ENCODE results near the gene APBB2. TPM values are rescaled to one million over a fixed set of nuclear protein-coding genes. Genes with fewer than 3 reads are reported as not detected.

The APBB2 gene
- total RNA-seq, 1 experiment from 2014 or later: 56.8 TPM

- DNase-seq (ENCODE audit: low spot score): no peak
These were observed 110.7 kb downstream of the APBB2 start for GRCh38 chr4:41103657-41104056.

GRCh38 chr4:41102414-41103092 is 111.8 kb downstream of the APBB2 start:
- no peak for DNase-seq (ENCODE audit: low spot score)

GRCh38 chr4:41098093-41099048 is 116.0 kb downstream of the APBB2 start:
- no peak for DNase-seq (ENCODE audit: low spot score)

- DNase-seq (ENCODE audit: low spot score): no peak
These were observed 118.4 kb downstream of the APBB2 start for GRCh38 chr4:41095973-41096372.

- no peak for DNase-seq (ENCODE audit: low spot score)
These were observed 119.0 kb downstream of the APBB2 start for GRCh38 chr4:41095192-41095872.

GRCh38 chr4:41092128-41092527 is 122.2 kb downstream of the APBB2 start:
- DNase-seq (ENCODE audit: low spot score): no peak

- DNase-seq (ENCODE audit: low spot score): no peak
These were observed 132.5 kb downstream of the APBB2 start for GRCh38 chr4:41081847-41082246.

GRCh38 chr4:41080976-41081375 is 133.4 kb downstream of the APBB2 start:
- no peak for DNase-seq (ENCODE audit: low spot score)

GRCh38 chr4:41079881-41080560 is 134.3 kb downstream of the APBB2 start:
- DNase-seq (ENCODE audit: low spot score): no peak

GRCh38 chr4:41077628-41078027 is 136.7 kb downstream of the APBB2 start:
- DNase-seq (ENCODE audit: low spot score): no peak

- no peak for DNase-seq (ENCODE audit: low spot score)
These were observed 137.9 kb downstream of the APBB2 start for GRCh38 chr4:41076481-41076880.

- no peak for DNase-seq (ENCODE audit: low spot score)
These were observed 140.1 kb downstream of the APBB2 start for GRCh38 chr4:41074215-41074614.

- DNase-seq (ENCODE audit: low spot score): no peak
These were observed 142.1 kb downstream of the APBB2 start for GRCh38 chr4:41072021-41072777.

- DNase-seq (ENCODE audit: low spot score): no peak
These were observed 143.6 kb downstream of the APBB2 start for GRCh38 chr4:41070516-41071281.

GRCh38 chr4:41069838-41070237 is 144.5 kb downstream of the APBB2 start:
- peak; percentile 23 for DNase-seq (ENCODE audit: low spot score)

- DNase-seq (ENCODE audit: low spot score): peak; percentile 36
These were observed 145.1 kb downstream of the APBB2 start for GRCh38 chr4:41069257-41069656.

- no peak for DNase-seq (ENCODE audit: low spot score)
These were observed 147.0 kb downstream of the APBB2 start for GRCh38 chr4:41067369-41067768.

GRCh38 chr4:41066049-41066448 is 148.3 kb downstream of the APBB2 start:
- no peak for DNase-seq (ENCODE audit: low spot score)

- DNase-seq (ENCODE audit: low spot score): no peak
These were observed 148.8 kb downstream of the APBB2 start for GRCh38 chr4:41065434-41066006.

- no peak for DNase-seq (ENCODE audit: low spot score)
These were observed 149.4 kb downstream of the APBB2 start for GRCh38 chr4:41064953-41065352.

All from A172 (cell line).